Motor neuron (in vitro differentiated cells): Measurements from ENCODE around the gene HSPA12B. TPM values are rescaled to one million over a fixed set of nuclear protein-coding genes. Genes with fewer than 3 reads are reported as not detected.

Experiments used
- ATAC-seq, 8 experiments: fragments of 200-7000 bp; cut with Tn5 transposase; replicated peaks in 6 of 8; 2 replicates each; pipeline ENCODE4 v1.8.0; 2021; ENCODE audit warnings: mild to moderate bottlenecking in 8 of 8, moderate library complexity in 8 of 8
- H3K27ac ChIP-seq, 2 donors: fragments of 250-450 bp; sonication (Bioruptor Pico); 2 replicates each; pipeline ENCODE4 v1.9.0; 2021; ENCODE audit warnings: antibody characterized with exemption in 2 of 2, mild to moderate bottlenecking in 2 of 2, moderate library complexity in 1 of 2
- H3K4me1 ChIP-seq, 2 donors: fragments of 250-450 bp; sonication (Bioruptor Pico); replicated peaks in 1 of 2; 2 replicates each; pipeline ENCODE4 v1.6.1; 2021; ENCODE audit warnings: antibody characterized with exemption in 2 of 2, mild to moderate bottlenecking in 2 of 2, moderate library complexity in 1 of 2
- H3K4me3 ChIP-seq, 5 donors: fragments of 250-450 bp; sonication (Bioruptor Pico); 2 replicates each; pipeline ENCODE4 v1.9.0; 2021; ENCODE audit warnings: antibody characterized with exemption in 5 of 5, mild to moderate bottlenecking in 5 of 5, moderate library complexity in 4 of 5
- WGBS, 10 experiments: fragments of 450-650 bp; shearing (Covaris generic); methylation state at CpG; one replicate each; pipeline ENCODE4 v1.0.0; 2022; 5-methylcytosine and 5-hydroxymethylcytosine counted together
- in situ Hi-C, 9 experiments: fragments of 400-800 bp; cut with MboI; loops; one replicate each; pipeline ENCODE4 v1.15.0; 2021; ENCODE audit warnings: low sequenced_read_pairs in 9 of 9, low pct_unique_long_range_greater_than_20kb in 2 of 9; ENCODE audit not compliant: unreplicated experiment in 9 of 9
- total RNA-seq, 8 experiments: library from RNA; unstranded; fragments of 300-600 nt; gene quantifications; 2 replicates each; pipeline versions ENCODE4 v1.2.3 to v1.2.4, GENCODE V29; 2022

HSPA12B gene
- total RNA-seq, 8 experiments from 2014 or later: 0.23 to 16.4 (median 0.53) TPM

DNA sequence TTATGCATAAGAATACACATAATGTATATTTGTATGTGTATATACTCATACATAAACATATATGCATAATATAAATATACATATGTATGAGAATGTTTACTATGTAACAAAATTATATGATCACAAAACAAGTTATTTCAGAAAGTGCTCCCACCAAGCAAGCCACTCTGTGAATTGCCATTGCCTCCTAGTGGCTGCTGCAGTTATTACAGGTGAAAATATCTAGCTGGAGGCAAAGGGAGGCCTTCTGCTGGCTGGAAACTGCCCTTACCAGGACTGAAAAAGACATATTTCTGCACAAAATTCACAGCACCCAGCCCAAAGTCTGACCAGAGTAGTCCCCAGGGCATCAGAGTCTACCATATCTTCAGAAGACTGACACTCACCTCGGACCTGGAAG, 36.3 kb upstream of the HSPA12B start:
- in situ Hi-C loops: no loop called here
- ATAC-seq: peak in 1 of 8 experiments; percentile 43
- Histone ChIP-seq H3K4me1 (no peaks in the 10 kb centered on the region), H3K27ac (no peak overlapping the region), H3K4me3 (no peak overlapping the region)
- WGBS, 10 experiments: 83 to 100% (median 100%) methylated on average over 1 of the region's 1 CpG; no CpG with 5 or more reads in 7 of the 10 experiments

GRCh38 chr20:3696745-3697587, 35.5 kb upstream of the HSPA12B start:
- Histone ChIP-seq H3K27ac (no peak overlapping the region), H3K4me3 (no peak overlapping the region), H3K4me1 (no peaks in the 10 kb centered on the region)
- no peak for ATAC-seq
- in situ Hi-C loops: no loop called here
- WGBS, 10 experiments: 50 to 100% (median 93%) methylated on average over 1 to 4 of the region's 15 CpGs; no CpG with 5 or more reads in 5 of the 10 experiments

- WGBS, 10 experiments: 40 to 100% (median 90%) methylated on average over 1 to 8 of the region's 18 CpGs; no CpG with 5 or more reads in 4 of the 10 experiments
- in situ Hi-C loops: no loop called here
- no peak overlapping the region for H3K4me3 ChIP-seq
- H3K27ac ChIP-seq: no peak overlapping the region
- no peaks in the 10 kb centered on the region for H3K4me1 ChIP-seq
- ATAC-seq: peak in 1 of 8 experiments; percentile 40
These were observed 34.7 kb upstream of the HSPA12B start for GRCh38 chr20:3697588-3698305.

- Histone ChIP-seq H3K4me3 (no peak overlapping the region), H3K4me1 (no peaks in the 10 kb centered on the region), H3K27ac (no peak overlapping the region)
- peak in 1 of 8 experiments; percentile 16 for ATAC-seq
- 60 to 86% methylated on average over 1 to 6 of the region's 6 CpGs; no CpG with 5 or more reads in 8 of the 10 experiments for WGBS, 10 experiments
- in situ Hi-C loops: no loop called here
These were observed 33.9 kb upstream of the HSPA12B start for GRCh38 chr20:3698591-3699001.

GRCh38 chr20:3699037-3699436, 33.4 kb upstream of the HSPA12B start:
- H3K4me3 ChIP-seq: no peak overlapping the region
- ATAC-seq: no peak
- 100% methylated on average over 1 of the region's 16 CpGs; no CpG with 5 or more reads in 9 of the 10 experiments for WGBS, 10 experiments
- no peaks in the 10 kb centered on the region for H3K4me1 ChIP-seq
- H3K27ac ChIP-seq: no peak overlapping the region
- in situ Hi-C loops: no loop called here

DNA sequence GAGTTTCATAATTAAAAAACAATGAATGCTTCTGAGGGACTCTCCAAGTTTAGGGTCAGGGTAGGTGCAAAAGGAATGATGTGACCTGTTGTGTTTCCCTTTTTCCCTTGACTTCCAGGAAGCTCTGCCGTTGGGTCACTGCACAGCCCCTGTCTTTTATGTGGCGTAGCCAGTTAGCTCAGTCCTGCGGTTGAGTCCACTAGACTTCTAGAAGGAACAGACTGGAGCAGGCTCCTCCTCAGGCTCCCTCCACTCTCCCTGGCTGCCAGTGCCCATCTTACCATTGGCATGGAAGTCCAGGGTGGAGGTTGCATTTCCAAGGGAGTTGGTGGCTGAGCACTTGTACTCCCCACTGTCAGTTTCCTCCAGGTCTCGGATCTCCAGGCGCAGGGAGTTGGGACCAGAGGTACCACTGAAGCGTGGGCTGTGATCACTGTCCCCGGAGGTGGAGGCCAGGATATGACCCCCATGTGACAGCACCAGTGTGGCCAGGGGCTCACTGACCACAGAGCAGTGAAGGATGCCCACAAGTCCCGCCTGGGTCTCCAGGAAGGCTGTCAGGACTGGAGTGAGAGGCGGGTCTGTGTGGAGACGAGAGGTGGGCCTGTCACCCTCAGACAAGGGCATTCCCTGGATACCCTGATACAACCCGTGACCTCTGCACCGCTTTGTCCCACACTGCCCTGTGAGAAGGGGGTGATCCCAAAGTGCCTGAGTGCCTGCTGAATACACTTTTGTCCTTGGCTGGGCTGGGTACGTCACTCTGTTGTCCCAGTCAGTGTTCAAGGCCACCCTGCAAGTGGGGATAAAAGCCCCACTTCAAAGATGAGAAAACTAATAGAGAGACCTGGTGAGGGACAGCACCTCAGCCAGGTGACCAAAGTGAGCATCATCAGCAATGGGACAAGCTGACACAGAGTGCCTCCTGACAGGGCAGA, 31.2 kb upstream of the HSPA12B start:
- Histone ChIP-seq H3K4me1 (no peaks in the 10 kb centered on the region), H3K4me3 (no peak overlapping the region), H3K27ac (no peak overlapping the region)
- in situ Hi-C loops: no loop called here
- 58 to 97% (median 68%) methylated on average over 5 to 8 of the region's 13 CpGs; no CpG with 5 or more reads in 7 of the 10 experiments for WGBS, 10 experiments
- ATAC-seq: no peak

DNA sequence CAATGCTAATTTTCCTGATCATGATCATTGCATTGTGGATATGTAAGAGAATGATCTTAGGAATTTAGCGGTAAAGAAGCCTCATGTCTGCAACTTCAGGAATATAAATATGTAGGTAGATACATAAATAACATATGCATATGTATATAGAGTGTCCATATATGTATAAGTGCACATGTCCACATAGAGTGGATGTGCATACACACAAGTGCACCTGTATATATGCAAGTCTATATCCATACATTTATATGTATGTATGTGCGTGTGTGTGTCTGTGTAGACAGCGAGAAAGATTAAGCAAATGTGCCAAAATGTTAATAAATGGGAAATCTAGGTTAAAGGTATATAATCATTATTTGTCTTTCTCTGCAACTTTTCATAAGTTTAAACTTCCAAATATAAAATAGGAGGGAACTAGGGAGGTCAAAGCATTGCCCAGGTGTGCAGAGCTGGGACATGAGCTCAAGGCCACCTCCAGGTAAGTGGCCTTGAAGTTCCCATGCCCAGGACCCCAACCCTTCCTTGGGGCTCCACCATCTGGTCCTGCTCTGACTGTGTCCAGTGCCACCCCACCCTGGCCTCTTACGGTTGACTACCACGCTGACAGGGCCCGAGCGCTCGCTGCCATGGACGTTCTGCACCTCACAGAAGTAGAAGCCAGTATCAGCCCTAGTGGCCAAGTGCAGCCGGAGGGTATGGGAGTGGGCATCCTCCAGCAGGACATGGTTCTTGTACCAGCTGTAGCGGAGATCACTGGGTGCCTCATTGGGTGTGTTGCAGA, 29.7 kb upstream of the HSPA12B start:
- H3K4me3 ChIP-seq: no peak overlapping the region

GRCh38 chr20:3704087-3704486, 28.4 kb upstream of the HSPA12B start:
- in situ Hi-C loops: no loop called here
- ATAC-seq: no peak
- H3K27ac ChIP-seq: no peak overlapping the region
- no peaks in the 10 kb centered on the region for H3K4me1 ChIP-seq
- H3K4me3 ChIP-seq: no peak overlapping the region
- 60 to 93% (median 82%) methylated on average over 2 to 4 of the region's 5 CpGs; no CpG with 5 or more reads in 5 of the 10 experiments for WGBS, 10 experiments

More for the DNA sequence above, 29.7 kb upstream of the HSPA12B start:
- ATAC-seq: peak in 2 of 8 experiments; percentile 57 to 81
- Histone ChIP-seq H3K4me1 (no peaks in the 10 kb centered on the region), H3K27ac (no peak overlapping the region)
- 0 to 100% (median 80%) methylated on average over 1 to 8 of the region's 11 CpGs; no CpG with 5 or more reads in 1 of the 10 experiments for WGBS, 10 experiments
- in situ Hi-C loops: no loop called here

DNA sequence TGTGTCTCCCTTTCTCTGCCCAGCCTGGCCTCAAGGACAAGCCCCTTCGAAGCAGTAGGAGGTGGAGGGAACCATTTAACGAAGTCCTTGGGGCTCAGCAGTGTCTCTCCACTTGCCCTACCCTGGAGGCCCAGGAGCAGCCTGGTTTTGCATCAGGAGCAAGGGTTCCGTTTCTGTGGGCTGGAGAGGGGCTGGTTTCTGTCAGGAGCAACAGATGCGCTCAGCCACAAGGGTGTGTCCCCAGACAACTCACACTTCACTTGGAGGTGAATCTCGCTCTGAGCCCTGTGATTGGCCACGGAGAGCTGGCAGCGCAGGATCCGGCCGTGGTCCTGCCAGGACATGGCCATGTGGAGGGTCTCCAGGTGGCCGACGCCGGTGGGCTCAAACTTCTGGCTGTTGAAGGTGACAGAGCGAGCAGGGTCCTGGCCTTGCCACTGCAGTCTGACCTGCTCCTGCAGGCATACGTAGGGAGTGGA, 27.0 kb upstream of the HSPA12B start:
- ATAC-seq: no peak
- no peaks in the 10 kb centered on the region for H3K4me1 ChIP-seq
- no peak overlapping the region for H3K27ac ChIP-seq
- WGBS, 10 experiments: 60 to 100% (median 73%) methylated on average over 1 to 8 of the region's 14 CpGs; no CpG with 5 or more reads in 6 of the 10 experiments
- in situ Hi-C loops: no loop called here
- no peak overlapping the region for H3K4me3 ChIP-seq

- ATAC-seq: no peak
- Histone ChIP-seq H3K4me1 (no peaks in the 10 kb centered on the region), H3K27ac (no peak overlapping the region), H3K4me3 (no peak overlapping the region)
- WGBS, 10 experiments: 84 to 100% (median 88%) methylated on average over 2 to 16 of the region's 31 CpGs; no CpG with 5 or more reads in 7 of the 10 experiments
- in situ Hi-C loops: no loop called here
These were observed 26.3 kb upstream of the HSPA12B start for GRCh38 chr20:3705970-3706739.

GRCh38 chr20:3706774-3707507, 25.5 kb upstream of the HSPA12B start:
- no peak overlapping the region for H3K27ac ChIP-seq
- in situ Hi-C loops: no loop called here
- H3K4me3 ChIP-seq: no peak overlapping the region
- ATAC-seq: peak in 3 of 8 experiments; percentile 4 to 11 (median 9)
- WGBS, 10 experiments: 72 to 100% (median 83%) methylated on average over 1 to 4 of the region's 10 CpGs; no CpG with 5 or more reads in 5 of the 10 experiments
- no peaks in the 10 kb centered on the region for H3K4me1 ChIP-seq
